ENCODE measurements around the gene ING4.

ING4 gene

GRCh38 chr12:6635856-6636531 lies 26.9 kb downstream of the ING4 start, which contains the start of gene LPAR5:
TSS of gene LPAR5 (minus strand) at chr12:6635959. CDS start at chr12:6621248, 14,711 bp downstream.
- peak; percentile 87 for FAIRE-seq
- peak; percentile 85 for DNase-seq (ENCODE audit: low spot score)

GRCh38 chr12:6635375-6635855 lies 27.5 kb downstream of the ING4 start:
- FAIRE-seq (no peak), DNase-seq (ENCODE audit: low spot score) (no peak)

- no peak for DNase-seq (ENCODE audit: low spot score)
- FAIRE-seq: no peak
These were observed 30.6 kb downstream of the ING4 start for GRCh38 chr12:6632026-6632983.

- FAIRE-seq (no peak), DNase-seq (ENCODE audit: low spot score) (no peak)
These were observed 31.4 kb downstream of the ING4 start for GRCh38 chr12:6631549-6631961.

GRCh38 chr12:6630736-6631135 lies 32.2 kb downstream of the ING4 start:
- DNase-seq (ENCODE audit: low spot score) (no peak), FAIRE-seq (no peak)

- FAIRE-seq (no peak), DNase-seq (ENCODE audit: low spot score) (no peak)
These were observed 35.3 kb downstream of the ING4 start for GRCh38 chr12:6627616-6628015.

GRCh38 chr12:6626654-6627283 lies 36.1 kb downstream of the ING4 start:
- FAIRE-seq: no peak
- DNase-seq (ENCODE audit: low spot score): no peak

- DNase-seq (ENCODE audit: low spot score): no peak
- FAIRE-seq: no peak
These were observed 42.0 kb downstream of the ING4 start for GRCh38 chr12:6620885-6621274.

- FAIRE-seq (no peak), DNase-seq (ENCODE audit: low spot score) (no peak)
These were observed 42.6 kb downstream of the ING4 start for GRCh38 chr12:6620137-6620884.

GRCh38 chr12:6618483-6619225 lies 44.3 kb downstream of the ING4 start:
- DNase-seq (ENCODE audit: low spot score): no peak
- FAIRE-seq: no peak

- FAIRE-seq (no peak), DNase-seq (ENCODE audit: low spot score) (no peak)
These were observed 47.1 kb downstream of the ING4 start for GRCh38 chr12:6615802-6616201.

GRCh38 chr12:6614513-6615172 lies 48.3 kb downstream of the ING4 start:
- DNase-seq (ENCODE audit: low spot score) (no peak), FAIRE-seq (no peak)

GRCh38 chr12:6613776-6614512 lies 49.0 kb downstream of the ING4 start:
- DNase-seq (ENCODE audit: low spot score) (peak; percentile 96), FAIRE-seq (peak; percentile 95)

- DNase-seq (ENCODE audit: low spot score) (peak; percentile 92), FAIRE-seq (peak; percentile 67)
These were observed 49.7 kb downstream of the ING4 start for GRCh38 chr12:6613015-6613775.

- DNase-seq (ENCODE audit: low spot score) (no peak), FAIRE-seq (no peak)
These were observed 50.3 kb downstream of the ING4 start for GRCh38 chr12:6612652-6613014.

- FAIRE-seq (no peak), DNase-seq (ENCODE audit: low spot score) (no peak)
These were observed 50.7 kb downstream of the ING4 start for GRCh38 chr12:6612247-6612646.

GRCh38 chr12:6608592-6609281 lies 54.2 kb downstream of the ING4 start:
- peak; percentile 20 for FAIRE-seq

More at GRCh38 chr12:6608592-6609281, 54.2 kb downstream of the ING4 start:
- DNase-seq (ENCODE audit: low spot score): no peak
